OCI-LY7 (cell line): Measurements from ENCODE around the gene ACSM2B.

Experiments used
- CTCF ChIP-seq: fragments of 200-600 bp; sonication (generic); conservative IDR thresholded peaks from 2 replicates; pipeline ENCODE4 v1.5.1; 2014; ENCODE audit warnings: mild to moderate bottlenecking, antibody characterized with exemption, low read length, moderate library complexity, mixed read lengths
- EZH2phosphoT487 ChIP-seq: fragments of 200-600 bp; sonication (generic); IDR thresholded peaks from 2 replicates; pipeline ENCODE4 v1.6.1; 2018; ENCODE audit warnings: low read depth, borderline replicate concordance, mild to moderate bottlenecking, mixed run types, antibody characterized with exemption, low read length, moderate library complexity, mixed read lengths

- TF ChIP-seq CTCF (no peak), EZH2phosphoT487 (no peak)
These were observed 59.0 kb downstream of the ACSM2B start for GRCh38 chr16:20517149-20517548.
